ENCODE data around the gene COPG2.
"Not testable (repeated sequence)": the region's sequence is repeated elsewhere in the genome, so short reads cannot be mapped to it uniquely, and the experiment has no call there.

Gene COPG2

GRCh38 chr7:130649004-130649790, 19.4 kb downstream of the COPG2 start:
- DNase-seq: no peak

- no peak for DNase-seq
Measured at GRCh38 chr7:130648580-130648979, 20.0 kb downstream of the COPG2 start.

- DNase-seq: no peak
Measured at GRCh38 chr7:130642383-130642782, 26.2 kb downstream of the COPG2 start.

- no peak for DNase-seq
Measured at GRCh38 chr7:130641497-130641896, 27.1 kb downstream of the COPG2 start.

DNA sequence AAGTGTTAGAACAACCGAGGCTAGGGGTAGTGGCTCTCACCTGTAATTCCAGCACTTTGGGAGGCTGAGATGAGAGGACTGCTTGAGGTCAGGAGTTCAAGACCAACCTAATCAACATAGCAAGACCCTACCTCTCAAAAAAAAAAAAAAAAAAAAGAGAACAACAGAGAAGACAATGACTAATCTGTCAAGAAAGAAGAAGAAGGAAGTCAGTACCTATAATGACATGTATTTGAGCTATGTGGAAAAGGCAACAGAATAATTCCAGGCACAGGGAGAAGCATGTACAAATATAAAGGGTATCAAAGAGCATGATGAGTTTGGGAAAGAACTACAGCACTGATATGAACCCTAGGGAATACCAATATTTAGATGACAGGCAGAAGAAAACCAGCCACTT, 27.5 kb downstream of the COPG2 start:
- DNase-seq: no peak

DNA sequence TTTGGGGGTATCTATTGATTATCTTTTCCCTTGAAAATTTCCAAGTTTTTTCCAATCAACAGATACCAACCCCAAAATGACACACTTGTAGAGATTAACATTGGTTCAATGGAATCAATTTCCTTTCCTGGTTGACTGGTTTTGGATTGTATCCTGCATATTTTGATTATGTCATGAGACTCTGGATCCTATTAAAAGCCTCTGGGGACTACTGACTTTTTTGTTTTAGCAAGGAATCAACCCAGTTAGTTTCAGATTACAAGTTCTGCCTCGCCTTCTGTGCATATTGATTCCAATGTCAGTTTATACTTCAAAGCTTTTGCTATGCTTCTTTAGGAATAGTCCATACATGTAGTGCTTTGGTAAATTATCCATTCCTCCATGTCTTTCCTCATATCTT, 29.2 kb downstream of the COPG2 start:
- DNase-seq: no peak

- DNase-seq: no peak
Measured at GRCh38 chr7:130632111-130632510, 36.4 kb downstream of the COPG2 start.

DNA sequence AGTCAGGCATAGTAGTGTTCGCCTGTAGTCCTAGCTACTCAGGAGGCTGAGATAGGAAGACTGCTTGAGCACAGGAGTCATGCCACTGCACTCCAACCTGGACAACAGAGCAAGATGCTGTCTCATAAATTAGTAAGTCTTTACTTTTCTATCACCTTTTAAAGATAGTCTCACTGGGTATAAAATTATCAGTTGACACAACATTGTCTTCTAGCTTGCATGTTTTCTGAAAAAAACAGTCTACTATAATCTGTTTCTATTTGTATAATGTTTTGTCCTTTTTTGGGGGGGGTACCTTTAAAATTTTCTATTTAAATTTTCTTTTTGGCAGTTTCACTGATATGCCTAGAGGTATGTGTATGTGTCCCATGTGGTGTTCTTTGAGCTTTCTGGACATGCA, 39.6 kb downstream of the COPG2 start:
- DNase-seq: no peak

- no peak for DNase-seq
Measured at GRCh38 chr7:130627775-130628174, 40.8 kb downstream of the COPG2 start.

GRCh38 chr7:130622866-130623265, 45.7 kb downstream of the COPG2 start:
- DNase-seq: no peak

GRCh38 chr7:130615583-130615982, 53.0 kb downstream of the COPG2 start:
- no peak for DNase-seq

DNA sequence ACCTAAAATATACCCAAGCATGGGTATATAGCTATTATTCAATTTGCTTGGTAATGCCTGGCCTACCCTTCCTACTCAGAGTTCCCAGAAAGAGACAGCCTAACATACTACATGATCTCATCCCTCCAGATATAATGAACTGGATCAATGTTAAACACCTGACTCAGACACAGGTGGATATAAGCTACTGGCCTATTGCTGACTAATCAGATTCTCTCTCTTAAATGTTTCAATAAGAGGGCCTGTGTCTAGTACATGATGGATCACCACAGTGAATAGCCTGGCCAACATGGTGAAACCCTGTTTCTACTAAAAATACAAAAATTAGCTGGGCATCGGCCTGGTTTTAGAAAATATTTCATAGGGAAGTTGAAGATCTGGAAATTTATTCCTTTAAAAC, 54.1 kb downstream of the COPG2 start:
- DNase-seq: no peak

DNA sequence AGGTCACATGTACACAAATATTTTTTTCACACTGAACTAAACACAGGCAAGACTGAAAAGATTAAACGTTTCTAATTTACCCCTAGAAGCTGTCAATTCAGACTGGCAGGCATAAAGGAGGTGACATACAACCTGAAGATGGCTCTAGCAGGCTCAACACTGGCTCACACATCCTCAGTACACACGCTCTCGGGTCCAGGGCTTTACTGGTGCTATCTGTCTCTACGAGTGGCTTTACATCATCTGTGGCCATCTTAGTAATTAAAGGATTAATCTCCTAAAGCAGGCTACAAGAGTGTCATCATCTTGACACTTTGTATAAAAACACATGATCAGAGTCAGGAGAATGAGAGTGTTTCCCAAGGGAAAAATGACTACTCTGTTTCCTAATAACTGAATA, 57.3 kb downstream of the COPG2 start:
- no peak for DNase-seq

- DNase-seq: not testable (repeated sequence)
Measured at GRCh38 chr7:130607066-130607465, 61.5 kb downstream of the COPG2 start.

DNA sequence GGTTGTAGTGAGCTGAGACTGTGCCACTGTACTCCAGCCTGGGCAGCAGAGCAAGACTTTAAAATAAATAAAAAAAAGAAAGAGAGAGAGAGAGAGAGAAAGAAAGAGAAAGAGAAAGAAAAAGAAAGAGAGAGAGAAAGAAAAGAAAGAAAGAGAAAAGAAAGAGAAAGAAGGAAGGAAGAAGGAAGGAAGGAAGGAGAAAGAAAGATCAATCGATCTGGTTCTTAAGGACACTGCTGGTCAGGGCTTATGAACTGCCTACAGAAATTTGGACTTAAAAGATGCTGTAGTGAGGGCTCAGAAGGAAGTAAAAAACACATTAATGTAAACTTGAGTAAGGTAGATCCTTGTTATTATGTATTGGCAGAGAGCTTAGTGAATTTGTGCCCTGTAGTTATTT, 62.4 kb downstream of the COPG2 start:
- DNase-seq: no peak

- no peak for DNase-seq
Measured at GRCh38 chr7:130598056-130598455, 70.5 kb downstream of the COPG2 start.

GRCh38 chr7:130595986-130596385, 72.6 kb downstream of the COPG2 start:
- DNase-seq: no peak

DNA sequence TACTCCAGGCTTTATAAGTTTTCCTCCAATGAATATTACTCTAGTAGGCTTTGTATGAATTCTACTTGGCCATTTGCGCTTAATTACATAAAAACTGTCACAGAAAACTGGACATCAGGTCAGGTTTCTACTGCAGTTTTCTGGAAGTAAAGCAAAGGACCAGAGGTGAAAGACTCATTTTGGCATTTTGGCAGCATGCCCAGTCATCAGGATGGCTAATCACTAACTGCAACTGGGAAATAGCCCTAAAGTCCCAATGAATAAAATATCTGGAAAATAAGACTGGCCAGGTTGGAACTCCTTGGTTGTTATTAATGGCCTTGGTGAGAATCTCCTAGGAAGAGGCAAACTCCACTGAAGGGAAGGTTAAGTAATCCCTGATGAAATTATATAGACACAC, 75.5 kb downstream of the COPG2 start:
- no peak for DNase-seq

DNA sequence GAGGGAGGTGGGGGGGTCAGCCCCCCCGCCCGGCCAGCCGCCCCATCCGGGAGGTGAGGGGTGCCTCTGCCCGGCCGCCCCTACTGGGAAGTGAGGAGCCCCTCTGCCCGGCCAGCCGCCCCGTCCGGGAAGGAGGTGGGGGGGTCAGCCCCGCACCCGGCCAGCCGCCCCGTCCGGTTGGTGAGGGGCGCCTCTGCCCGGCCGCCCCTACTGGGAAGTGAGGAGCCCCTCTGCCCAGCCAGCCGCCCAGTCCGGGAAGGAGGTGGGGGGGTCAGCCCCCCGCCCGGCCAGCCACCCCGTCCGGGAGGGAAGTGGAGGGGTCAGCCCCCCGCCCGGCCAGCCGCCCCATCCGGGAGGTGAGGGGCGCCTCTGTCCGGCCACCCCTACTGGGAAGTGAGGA, 77.1 kb downstream of the COPG2 start:
- DNase-seq: not testable (repeated sequence)

GRCh38 chr7:130585932-130586331, 82.6 kb downstream of the COPG2 start:
- DNase-seq: not testable (repeated sequence)

GRCh38 chr7:130575110-130575509, 93.4 kb downstream of the COPG2 start:
- DNase-seq: not testable (repeated sequence)

DNA sequence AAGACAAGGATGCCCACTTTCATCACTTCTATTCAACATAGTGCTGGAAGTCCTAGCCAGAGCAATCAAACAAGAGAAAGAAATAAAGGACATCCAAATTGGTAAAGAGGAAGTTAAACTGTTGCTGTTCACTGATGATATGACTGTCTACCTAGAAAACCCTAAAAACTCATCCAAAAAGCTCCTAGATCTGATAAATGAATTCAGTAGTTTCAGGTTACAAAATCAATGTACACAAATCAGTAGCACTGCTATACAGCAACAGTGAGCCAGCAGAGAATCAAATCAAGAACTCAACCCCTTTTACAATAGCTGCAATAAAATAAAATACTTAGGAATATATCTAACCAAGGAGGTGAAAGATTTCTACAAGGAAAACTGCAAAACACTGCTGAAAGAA, 98.4 kb downstream of the COPG2 start:
- not testable (repeated sequence) for DNase-seq

- DNase-seq: no peak
Measured at GRCh38 chr7:130566898-130567280, 101.7 kb downstream of the COPG2 start.

DNA sequence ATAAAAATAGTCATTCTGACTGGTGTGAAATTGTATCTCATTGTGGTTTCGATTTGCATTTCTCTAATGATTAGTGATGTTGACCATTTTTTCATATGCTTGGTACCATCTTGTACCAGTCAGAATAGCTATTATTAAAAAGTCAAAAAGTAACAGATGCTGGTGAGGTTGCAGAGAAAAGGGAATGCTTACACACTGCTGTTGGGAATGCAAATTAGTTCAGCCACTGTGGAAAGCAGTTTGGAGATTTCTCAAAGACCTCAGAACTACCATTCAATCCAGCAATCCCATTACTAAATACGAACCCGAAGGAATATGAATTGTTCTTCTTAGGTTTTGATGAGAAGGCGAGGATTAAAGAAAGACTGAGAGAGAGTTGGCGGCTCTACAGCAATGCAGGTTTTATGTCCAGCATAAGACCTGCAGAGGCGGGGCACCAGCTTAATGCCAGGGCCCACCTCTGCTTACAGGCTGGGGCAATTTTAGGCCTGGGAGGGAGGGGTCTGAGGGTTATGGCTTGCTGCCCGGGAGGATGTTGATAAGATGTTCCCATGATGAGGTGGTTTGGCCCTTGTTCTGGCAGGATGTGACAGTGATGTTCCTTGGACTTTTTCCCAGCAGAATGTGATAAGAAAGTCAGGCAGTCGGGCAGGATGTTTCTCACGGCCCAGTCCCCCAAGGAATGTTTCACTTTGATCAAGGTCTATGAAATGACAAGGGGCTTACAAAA, 102.2 kb downstream of the COPG2 start:
- DNase-seq: no peak

DNA sequence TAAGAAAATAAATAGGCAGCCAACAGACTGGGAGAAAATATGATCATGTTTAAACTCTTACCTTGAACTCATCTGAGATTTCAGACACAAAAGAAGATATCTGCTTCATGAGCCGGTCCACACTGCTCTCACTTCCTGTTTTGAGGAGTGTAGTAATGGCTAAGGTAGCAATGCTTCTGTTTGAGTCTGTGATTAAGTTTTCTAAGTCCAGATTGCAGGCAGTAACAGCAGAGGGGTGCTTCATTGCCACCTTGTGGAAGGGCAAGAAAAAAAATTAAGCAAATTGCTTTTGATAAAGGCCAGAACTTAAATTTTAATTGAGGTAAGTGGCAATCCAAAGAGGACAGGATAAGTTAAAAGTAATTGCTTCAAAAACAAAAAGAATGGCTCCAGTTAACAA, 107.6 kb downstream of the COPG2 start:
- no peak for DNase-seq
